Stimulated activated CD8-positive, alpha-beta memory T cell treated with anti-CD3 and anti-CD28 coated beads, Interleukin-4, amount 100 ng/mL, for 1 hour (primary cell): ENCODE results near the gene EVL.
"Not testable (repeated sequence)": the region's sequence is repeated elsewhere in the genome, so short reads cannot be mapped to it uniquely, and the experiment has no call there.

Experiments used
- DNase-seq, 2 donors: peaks; one replicate each; pipeline ENCODE4 v3.0.0-alpha.2; 2020; ENCODE audit warnings: low read depth in 2 of 2, low spot score in 1 of 2

Gene EVL

GRCh38 chr14:100144996-100145646, 79.9 kb downstream of the EVL start:
- DNase-seq, result no peak

GRCh38 chr14:100145682-100146464, 80.7 kb downstream of the EVL start:
- DNase-seq, result no peak

GRCh38 chr14:100146531-100147091, 81.4 kb downstream of the EVL start:
- no peak for DNase-seq

- DNase-seq, result peak; percentile 17 to 43
Measured at GRCh38 chr14:100147181-100147631, 82.0 kb downstream of the EVL start.

GRCh38 chr14:100147691-100148464, 82.7 kb downstream of the EVL start:
- DNase-seq, result no peak

GRCh38 chr14:100148837-100149731, 83.9 kb downstream of the EVL start:
- no peak for DNase-seq

GRCh38 chr14:100149851-100150611, 84.8 kb downstream of the EVL start:
- no peak for DNase-seq

- no peak for DNase-seq
Measured at GRCh38 chr14:100150932-100151587, 85.8 kb downstream of the EVL start.

GRCh38 chr14:100152091-100152490, 86.9 kb downstream of the EVL start:
- DNase-seq, result no peak

GRCh38 chr14:100153560-100153959, 88.3 kb downstream of the EVL start:
- DNase-seq, result no peak

- no peak for DNase-seq
Measured at GRCh38 chr14:100155049-100155621, 89.9 kb downstream of the EVL start.

GRCh38 chr14:100155756-100156616, 90.8 kb downstream of the EVL start:
- no peak for DNase-seq

GRCh38 chr14:100156776-100157175, 91.6 kb downstream of the EVL start:
- DNase-seq, result no peak

- not testable (repeated sequence) for DNase-seq
Measured at GRCh38 chr14:100157548-100158232, 92.5 kb downstream of the EVL start.

GRCh38 chr14:100158566-100159093, 93.4 kb downstream of the EVL start:
- no peak for DNase-seq

GRCh38 chr14:100159094-100159864, 94.1 kb downstream of the EVL start, which contains the start of gene DEGS2:
DEGS2 (minus strand) TSS chr14:100159645; CDS start chr14:100159587, 58 bp downstream.
- DNase-seq, result peak in 1 of 2 donors; percentile 27
